Activated T-cell treated with anti-CD3 and anti-CD28 coated beads for 24 hours (primary cell): ENCODE data around the gene CWH43.
A peak's percentile ranks its signal among the peaks of the same experiment; 100 is the strongest.
"Not testable (repeated sequence)": the region's sequence is repeated elsewhere in the genome, so short reads cannot be mapped to it uniquely, and the experiment has no call there.

Source experiments
- DNase-seq: peaks from one replicate; pipeline ENCODE4 v3.0.0-alpha.2; 2020; ENCODE audit warnings: low read depth

The CWH43 gene

DNA sequence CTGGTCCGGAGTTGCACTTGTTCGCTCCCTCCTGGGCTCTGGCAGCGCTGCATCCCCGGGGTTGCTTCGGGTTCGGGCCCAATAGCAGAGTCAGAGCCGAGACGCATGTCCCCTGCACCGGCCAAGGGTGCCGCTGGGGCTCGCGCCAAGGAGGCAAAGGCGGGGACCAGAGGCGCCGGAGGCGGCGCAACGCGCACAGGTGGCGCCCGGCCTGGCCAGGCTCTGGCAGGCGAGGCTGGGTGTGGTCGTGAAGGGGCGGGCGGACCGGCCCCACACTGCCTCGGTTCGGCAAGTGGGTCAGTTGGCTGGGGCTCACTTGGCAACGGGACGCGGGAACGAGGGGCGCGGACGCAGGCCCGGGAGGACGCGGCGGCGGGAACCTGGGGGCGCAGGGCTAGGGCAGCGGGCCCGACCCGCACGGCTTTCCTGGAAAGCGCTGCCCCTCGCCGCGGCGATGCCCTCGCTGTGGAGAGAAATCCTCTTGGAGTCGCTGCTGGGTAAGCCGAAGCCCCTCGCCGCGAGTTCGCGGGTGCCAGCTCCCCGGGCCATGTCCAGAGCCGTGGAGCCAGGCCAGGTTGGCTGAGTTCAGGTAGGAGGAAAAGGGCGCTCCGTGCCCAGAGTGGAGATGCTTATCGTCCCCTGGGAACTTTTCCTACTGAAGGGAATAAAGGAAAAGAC lies at the start of gene CWH43:
CWH43 (plus strand) TSS at position 300 of the 678 bp plus-strand sequence; CDS start at position 455, 155 bp downstream.
- no peak for DNase-seq

DNA sequence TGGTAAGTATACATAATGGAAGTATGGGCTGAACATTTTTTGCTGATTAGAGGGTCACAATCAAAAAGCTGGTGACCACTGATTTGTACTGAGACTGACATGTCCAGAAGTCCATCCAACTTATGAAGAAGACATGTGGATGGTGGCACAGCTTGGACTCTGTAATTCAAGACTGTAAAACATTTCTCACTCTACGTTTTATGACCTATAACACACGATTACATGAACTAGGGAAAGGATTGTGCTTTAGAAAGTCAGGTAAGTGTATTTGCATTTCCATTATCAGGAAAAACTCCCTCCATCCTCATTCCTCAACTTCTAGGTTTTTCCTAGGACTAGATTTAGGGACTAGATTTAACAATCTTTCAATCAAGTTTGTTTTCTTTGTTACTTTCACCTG lies 49.0 kb upstream of the CWH43 start:
- DNase-seq = no peak

DNA sequence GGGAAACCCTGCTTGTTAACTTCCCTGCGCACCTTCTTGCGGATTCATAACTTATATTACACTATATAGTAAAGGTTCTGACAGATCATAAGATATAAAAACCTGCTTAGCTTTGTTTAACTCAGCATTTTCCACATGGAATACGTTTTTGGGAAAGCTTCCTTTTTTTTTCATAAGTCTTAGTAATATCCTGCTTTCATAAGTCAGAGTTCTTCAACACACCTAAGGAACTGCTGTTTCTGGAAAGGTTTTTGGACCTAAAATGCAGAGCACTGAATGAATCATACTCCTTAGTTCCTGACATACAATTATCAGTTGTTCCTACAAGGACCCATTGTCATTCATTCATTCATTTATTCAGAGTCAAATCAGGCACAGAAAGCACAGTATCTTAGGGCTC lies 47.2 kb upstream of the CWH43 start:
- no peak for DNase-seq

DNA sequence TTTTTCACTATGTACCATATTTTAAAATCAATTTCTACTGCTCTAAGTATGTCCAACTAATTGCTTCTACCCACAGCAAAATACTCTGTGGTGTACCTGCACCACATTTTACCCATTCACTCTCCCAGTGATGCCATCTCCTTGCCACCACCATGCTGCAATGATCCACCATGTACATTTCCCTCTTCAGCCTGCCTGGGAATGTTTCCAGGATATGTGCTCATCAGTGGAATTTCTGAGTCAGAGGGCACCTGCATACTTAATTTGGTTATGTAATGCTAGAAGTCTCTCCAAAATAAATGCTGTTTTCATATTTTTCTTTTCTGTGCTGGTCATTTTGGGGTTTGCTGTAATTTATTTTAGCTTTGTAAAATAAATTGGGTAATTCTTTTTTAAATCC lies 46.3 kb upstream of the CWH43 start:
- DNase-seq = no peak

DNA sequence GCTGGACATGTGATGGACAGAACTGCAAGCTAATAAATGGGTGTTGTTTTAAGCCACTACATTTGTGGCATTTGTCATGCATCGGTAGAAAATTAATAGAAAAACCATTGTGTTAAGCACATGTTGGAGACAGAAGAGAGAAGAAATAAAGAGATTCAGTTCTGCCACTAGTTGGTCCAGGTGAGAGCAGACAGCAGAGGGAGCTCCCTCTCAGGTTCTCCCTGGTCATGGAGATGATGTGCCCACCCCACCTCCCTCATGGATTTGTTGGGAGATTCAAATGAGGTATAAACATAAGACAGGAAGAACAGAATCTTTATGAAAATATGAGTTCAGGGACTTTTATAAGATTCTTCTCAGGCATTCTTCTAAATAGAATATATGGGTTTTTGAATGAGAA lies 42.7 kb upstream of the CWH43 start:
- DNase-seq = no peak

DNA sequence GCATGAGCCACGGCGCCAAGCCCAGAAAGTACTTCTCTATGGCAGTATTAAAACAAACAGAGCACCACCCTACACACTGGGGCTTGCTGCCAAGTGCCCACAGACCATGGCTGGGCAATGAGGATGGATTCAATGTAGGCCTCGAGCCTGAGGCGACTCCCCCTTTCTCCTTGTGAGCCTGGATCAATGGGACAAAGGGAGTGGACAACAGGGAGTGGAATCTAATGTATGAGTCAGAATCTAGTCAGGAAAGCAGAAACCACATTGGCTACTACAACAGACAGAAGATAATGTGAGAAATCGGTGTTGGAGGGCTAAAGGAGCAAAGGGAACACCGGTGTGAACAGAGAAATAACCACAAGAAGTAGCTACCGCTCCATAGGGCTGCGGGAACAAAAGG lies 41.8 kb upstream of the CWH43 start:
- DNase-seq = no peak

DNA sequence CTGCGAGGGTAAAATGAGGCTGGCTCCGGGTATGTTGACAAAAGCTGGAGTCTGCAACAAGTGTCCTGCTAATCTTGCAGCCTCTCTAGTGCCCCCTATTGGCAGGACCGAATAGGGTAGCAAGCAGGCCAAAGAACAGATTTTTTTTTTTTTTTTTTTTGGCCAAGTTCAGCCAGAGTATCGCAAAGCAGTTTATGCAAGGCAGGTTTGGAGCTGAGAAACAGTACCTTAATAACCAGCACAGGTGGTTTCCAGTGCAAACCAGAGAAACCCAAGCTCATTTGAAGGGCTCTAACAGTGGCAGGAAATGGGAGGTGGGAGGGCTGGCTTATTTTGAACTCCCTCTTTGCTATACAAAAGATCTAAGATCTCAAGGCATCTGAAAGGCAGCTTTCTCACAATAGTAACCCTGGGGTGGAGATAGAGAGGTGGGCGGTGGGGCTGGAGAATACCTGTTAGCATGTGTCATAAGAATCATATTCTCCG lies 41.3 kb upstream of the CWH43 start:
- peak; percentile 14 for DNase-seq

DNA sequence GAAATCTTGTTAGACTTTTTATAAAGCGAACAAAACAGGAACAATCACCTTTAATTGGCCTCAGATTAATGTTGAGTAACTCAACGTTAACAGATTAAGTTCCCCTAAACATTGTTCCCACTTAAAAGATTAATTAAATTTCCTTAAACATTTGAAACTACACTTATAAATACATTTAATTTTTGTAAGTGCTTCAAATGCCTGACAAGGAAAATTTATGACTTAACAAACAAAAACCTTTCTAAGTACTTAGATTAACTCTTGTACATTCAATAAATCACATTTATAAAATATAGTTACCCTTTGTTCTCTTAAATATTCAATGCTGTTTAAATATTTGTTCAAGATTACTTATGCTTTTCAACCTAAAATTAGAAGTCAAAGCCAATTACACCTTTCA lies 40.1 kb upstream of the CWH43 start:
- DNase-seq = no peak

DNA sequence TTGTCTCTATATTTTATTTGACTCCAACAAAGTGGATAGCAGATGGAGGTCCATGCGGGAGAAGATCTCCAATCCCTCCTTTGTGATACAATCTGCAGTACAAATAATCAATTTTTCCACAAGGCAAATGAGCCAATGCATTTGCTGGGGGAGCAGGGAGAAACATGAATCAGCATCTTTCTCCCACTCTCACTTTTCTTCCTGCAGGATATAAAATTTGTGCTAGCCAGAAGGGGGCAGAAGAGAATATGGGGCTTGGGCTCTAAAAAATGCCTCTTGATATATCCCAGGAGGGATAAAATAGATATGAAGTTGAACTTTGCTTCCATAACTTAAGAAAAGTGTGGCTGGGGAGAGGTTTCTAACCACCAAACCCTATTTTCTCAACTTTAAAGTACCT lies 38.3 kb upstream of the CWH43 start:
- no peak for DNase-seq

DNA sequence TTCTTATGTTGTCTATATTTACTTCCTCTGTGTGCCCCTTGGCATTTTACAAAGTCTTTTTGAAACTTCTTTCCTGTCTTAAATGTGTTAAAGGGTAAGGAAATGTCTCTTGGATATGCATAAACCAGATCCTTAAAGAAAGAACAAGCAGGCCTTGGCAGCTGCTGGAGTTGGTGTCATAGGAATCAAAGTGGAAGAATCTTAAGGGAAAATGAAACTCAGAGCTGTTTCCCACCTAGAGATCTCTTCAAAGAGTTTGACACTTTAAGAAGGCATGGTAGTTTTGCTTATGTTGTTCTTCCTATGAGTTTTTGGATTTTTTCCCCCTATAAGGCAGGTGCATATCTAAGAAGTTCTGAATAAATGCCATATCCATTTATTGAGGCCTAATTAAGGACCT lies 37.0 kb upstream of the CWH43 start:
- no peak for DNase-seq

DNA sequence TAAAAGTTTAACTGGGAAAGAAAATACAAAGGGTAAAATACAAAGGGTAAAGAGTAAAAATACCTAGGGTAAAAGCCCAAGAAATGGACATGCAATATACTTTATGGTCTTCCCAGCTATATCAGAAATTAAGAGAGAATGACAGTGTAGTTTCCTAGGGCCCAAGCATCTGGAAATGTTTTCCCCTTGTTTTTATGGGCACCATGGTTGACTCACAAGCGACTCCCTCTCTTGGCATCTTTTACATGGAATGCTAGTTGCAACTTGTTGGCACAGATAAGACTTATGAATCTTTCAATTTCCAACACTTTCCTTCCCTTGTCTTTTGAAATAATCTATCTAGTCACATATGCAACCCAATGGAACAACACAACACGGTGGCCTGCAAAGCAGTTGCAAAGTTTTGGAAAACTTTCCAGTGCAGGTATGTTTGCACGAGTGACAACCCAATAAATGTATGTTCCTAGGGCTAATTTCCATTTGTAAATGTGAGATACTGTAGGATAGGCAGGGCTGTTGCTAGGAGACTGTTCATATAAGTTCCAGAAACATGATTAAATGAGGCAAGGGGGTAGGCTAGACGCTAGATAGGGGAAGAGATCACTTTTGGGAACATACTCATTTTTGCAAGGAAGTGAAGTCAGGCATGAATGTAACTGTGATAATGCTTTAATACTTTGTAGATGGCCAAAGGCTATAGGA lies 36.4 kb upstream of the CWH43 start:
- DNase-seq = no peak

DNA sequence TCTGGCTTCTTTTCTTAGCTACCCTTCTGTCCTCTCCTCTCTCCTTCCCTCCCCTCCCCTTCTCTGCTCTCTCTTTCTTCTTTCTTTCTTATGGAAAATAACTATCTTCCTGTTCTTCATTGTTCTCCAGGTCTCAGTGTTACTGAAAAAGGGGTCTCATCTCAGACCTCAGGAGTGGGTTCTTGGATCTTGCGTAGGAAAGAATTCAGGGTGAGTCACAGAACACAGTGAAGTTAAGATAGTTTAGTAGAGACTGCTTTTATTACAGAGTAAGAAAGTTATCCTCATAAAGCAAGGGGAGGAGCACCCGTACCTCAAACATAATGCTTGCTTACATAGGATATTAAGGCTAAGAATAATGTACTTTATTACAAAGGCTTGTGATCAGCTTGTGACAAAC lies 31.8 kb upstream of the CWH43 start:
- no peak for DNase-seq

DNA sequence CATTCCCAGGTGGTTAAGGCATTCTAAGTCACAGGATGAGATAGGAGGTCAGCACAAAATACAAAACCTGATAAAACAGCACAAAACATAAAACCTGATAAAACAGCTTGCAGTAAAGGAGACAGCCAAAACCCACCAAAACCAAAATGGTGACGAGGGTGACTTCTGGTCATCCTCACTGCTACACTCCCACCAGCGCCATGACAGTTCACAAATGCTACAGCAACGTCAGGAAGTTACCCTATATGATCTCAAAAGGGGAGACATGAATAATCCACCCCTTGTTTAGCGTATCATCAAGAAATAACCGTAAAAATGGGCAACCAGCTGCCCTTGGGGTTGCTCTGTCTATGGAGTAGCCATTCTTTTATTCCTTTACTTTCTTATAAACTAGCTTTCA lies 28.7 kb upstream of the CWH43 start:
- not testable (repeated sequence) for DNase-seq

DNA sequence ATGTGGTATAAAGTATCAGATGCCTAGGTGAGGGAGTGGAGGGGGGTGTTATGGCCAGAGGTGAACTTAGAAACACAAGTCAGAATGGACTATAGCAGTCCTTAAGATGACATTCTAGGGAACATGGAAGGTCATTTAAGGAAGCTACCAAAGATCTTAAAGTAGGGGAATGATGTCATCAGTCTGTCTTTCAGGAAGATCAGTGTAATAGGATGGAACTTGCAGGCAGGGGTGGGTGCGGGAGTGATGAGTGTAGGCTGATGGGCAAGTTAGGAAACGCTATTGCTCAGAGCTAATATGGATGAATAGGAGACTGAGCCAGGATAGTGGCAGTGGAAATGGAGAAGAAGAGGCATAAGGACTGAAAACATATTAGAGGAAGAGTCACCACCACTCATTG lies 27.5 kb upstream of the CWH43 start:
- DNase-seq = no peak

DNA sequence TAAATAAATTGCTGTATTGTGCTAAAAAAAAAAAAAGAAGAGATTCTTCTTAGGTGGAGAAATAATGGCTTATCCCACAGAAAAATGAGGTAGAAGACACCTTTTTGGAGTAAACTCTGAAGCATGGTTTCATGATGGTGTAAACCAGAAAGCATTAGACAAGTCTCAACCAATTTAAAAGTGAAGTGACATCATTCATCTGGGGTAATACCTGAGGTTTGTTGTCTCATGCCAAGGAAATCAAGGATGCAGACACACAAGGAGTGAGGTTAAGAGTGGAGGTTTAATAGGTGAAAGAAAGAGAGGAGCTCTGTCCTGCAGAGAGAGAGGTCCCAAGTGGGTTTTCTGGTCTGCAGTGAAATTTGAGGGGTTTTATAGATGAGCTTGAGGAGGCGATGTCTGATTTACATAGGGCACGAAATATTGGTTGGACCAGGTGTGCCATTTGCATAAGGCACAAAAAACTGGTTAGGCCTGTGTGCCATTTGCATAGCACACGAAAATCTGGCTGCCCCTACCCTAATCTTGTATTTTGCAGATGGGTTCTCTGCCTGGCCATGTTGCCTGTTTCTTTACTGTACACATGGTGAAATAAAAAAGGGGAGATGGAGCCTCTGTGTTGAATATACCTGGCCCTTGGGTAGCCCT lies 25.0 kb upstream of the CWH43 start:
- no peak for DNase-seq

DNA sequence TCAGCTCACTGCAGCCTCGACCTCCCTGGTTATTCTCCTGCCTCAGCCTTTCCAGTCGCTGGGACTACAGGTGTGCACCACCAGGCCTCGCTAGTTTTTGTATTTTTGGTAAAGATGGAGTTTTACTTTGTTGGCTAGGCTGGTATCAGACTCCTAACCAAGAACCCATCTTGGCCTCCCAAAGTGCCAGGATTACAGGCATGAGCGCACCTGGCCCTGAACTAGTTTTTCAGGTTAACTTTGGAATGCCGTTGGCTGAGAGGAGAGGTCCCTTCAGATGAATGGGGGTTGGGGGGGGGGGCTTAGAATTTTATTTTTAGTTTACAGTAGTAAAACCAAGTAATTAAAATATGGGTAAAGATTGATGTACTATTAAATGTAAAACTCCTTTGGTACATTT lies 23.4 kb upstream of the CWH43 start:
- DNase-seq = no peak

DNA sequence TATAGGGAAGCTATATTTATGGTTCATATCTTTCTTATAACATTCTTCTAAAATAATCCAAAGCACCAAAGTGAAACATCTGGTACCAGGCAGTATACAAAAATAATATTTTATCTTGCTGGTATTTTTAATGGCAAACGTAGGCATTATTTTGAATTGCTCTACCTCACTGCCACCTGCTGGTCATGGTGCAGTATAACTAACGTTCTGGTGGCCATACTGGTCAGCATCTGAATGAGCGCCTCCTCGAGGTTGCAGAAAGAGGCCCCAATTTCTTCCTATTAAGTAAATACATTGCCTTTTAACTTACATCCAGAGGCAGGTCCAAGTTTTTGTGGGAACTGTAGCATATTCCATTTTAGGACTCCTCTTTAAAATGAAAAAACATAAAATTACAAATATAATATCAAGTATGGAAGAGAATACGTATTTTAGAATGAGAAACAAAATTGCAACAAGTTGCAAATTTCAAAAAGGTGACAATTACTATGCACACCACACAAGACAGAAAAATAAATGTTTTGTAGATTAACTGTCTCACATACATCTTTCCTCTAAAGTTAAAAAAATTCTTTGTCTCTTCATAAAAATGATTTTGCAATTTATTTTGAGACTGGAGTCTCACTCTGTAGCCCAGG lies 22.9 kb upstream of the CWH43 start:
- DNase-seq = peak; percentile 70

DNA sequence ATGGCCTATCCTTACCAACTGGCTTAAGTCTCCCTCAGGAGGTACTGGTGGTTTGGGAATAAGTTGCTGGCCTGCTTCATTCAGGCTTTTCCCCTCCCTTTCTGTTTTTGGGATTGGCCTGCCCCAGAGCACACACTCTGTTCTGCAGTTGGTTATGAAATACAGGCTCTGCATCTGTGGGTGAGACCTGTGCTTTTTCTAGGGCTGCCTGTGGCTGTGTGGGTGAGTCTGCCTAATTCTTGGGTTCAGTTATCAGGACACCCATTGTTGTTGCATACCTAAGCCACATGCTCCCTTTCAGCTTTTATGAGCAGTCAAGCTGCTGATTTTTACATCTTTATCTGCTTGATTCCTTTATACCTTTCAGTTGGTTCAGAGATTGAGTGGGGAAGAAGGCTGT lies 19.0 kb upstream of the CWH43 start:
- DNase-seq = no peak

DNA sequence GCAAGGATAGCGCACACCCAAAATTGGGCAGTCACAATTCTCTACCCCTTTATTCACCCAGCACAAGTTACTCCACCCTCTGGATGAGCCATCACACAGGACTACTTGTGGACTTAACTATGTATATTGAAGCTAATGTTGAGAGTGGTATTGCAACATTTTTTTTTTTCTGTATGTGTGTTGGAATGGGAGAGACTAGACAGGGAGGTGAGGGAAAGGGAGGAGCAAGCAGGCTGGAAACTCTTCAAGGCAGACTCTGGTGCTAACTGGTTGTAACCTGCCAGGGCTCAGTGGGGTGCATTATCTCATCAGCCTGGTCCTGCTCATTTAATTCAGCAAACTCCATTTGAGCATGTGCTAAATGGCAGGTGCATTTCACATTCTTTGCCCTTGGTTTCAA lies 18.4 kb upstream of the CWH43 start:
- no peak for DNase-seq

DNA sequence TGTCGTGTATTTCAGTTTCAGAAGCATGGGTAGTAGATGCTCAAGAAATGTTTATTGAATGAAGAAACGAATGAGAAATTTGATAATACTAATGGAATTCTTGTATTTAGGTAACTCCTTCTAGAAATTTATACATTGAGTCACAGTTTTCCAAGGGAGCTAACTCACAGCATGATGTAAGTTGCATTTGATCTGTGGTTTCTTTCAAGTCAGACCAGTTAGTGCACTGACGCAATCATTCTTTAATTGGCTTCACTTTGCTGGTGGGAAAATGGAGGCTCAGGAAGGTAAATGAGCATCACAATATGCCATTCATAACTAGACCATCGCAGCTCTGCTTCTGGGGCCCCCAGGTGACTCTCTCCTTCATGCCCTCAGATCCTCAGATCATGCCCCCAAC lies 17.3 kb upstream of the CWH43 start:
- no peak for DNase-seq

DNA sequence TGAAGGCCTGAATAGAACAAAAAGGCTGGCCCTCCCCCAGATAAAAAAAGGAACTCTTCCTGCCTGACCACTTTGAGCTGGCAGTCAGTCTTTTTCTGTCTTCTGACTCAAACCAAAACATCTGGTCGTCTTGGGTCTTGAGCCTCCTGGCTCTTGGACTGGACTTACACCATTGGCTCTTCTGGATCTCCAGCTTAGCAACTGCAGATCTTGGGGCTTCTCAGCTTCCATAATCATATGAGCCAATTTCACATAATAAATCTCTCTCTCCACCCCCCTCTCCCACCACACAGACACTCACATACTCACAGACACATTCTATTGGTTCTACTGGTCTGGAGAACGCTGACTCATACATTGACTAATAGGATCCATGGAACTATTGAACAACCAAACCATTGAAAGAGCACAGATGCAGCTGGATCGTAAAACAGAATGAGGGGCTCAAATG lies 15.6 kb upstream of the CWH43 start:
- DNase-seq = no peak

DNA sequence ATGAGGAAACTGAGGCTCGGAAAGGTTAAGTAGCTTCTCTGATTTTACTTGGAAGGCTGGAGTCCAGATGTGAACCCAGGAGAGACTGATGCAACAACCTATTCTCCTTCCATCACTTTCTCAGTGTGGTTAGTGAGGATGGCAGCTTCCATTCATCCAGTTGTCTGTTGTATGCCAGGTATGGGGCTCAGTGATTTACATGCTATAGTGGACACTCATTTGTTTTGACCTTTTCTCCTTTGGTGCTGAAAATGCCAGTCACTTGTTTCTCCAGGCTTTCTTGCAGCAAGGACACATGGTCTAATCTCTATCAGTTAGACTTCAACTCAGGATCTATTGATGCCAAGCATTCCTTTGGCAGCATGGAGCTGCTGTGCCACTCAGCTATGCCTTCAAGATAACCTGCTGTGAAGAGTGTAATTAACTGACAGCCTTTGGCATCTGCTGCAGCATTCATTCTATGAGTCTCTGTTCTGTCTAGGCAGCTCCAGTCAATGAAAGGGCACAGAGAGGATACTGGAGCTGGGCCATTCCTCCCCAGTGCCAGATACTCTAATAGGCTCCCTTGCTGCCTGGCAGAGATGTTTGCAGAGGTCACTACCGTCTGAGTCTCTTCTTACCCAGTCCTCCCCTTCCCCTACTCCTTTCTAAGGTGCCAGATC lies 11.0 kb upstream of the CWH43 start:
- no peak for DNase-seq
